Panc1 (cell line): ENCODE measurements around the gene PSORS1C1. TPM values are rescaled to one million over a fixed set of nuclear protein-coding genes. Genes with fewer than 3 reads are reported as not detected.

Experiments
- ATAC-seq: fragments of 200-7000 bp; cut with Tn5 transposase; 2 replicates; pipeline ENCODE4 v1.9.1; 2020; ENCODE audit warnings: mild to moderate bottlenecking, moderate library complexity
- BruUV-seq: library from RNA; stranded (reverse); fragments of 400-500 nt; replicated peaks from 2 replicates; lab custom pipeline; 2021; lab: Mats Ljungman, UMichigan
- CTCF ChIA-PET: fragments of 300-600 bp; sonication (Branson Sonifier 250); formaldehyde crosslinking; loops from one replicate; lab custom pipeline; 2022; ENCODE audit warnings: antibody characterized with exemption; lab: Charles Lee
- POLR2A ChIA-PET: fragments of 300-600 bp; sonication (Branson Sonifier 250); formaldehyde crosslinking; loops from one replicate; lab custom pipeline; 2022; ENCODE audit warnings: antibody characterized with exemption; lab: Charles Lee
- DNase-seq: peaks from one replicate; pipeline ENCODE4 v3.0.0-alpha.2; 2010; ENCODE audit warnings: low read depth, low spot score
- H3K27ac ChIP-seq: 2 replicates; pipeline ENCODE4 v1.5.1; 2011; ENCODE audit warnings: mild to moderate bottlenecking, low read length, inconsistent platforms
- H3K27me3 ChIP-seq: fragments of 200-500 bp; sonication (Bioruptor generic); 2 replicates; pipeline ENCODE4 v1.6.0; 2014; ENCODE audit warnings: low read length, inconsistent platforms; ENCODE audit not compliant: control insufficient read depth, insufficient read depth
- H3K36me3 ChIP-seq: fragments of 200-500 bp; sonication (Bioruptor generic); 2 replicates; pipeline ENCODE4 v1.5.1; 2014; ENCODE audit warnings: inconsistent platforms, mild to moderate bottlenecking, low read length, moderate library complexity; ENCODE audit not compliant: control insufficient read depth, insufficient read depth
- H3K4me1 ChIP-seq: 2 replicates; pipeline ENCODE4 v1.5.1; 2011; ENCODE audit warnings: inconsistent platforms, mild to moderate bottlenecking, low read length, moderate library complexity; ENCODE audit not compliant: control insufficient read depth, insufficient read depth
- H3K4me3 ChIP-seq, 2 experiments: 2 replicates each; pipeline ENCODE4 v1.5.1; 2011 to 2012; ENCODE audit warnings: low read depth in 2 of 2, low read length in 2 of 2, mild to moderate bottlenecking in 2 of 2, inconsistent platforms in 1 of 2, moderate library complexity in 1 of 2
- H3K9me3 ChIP-seq: fragments of 200-500 bp; sonication (Bioruptor generic); 2 replicates; pipeline ENCODE4 v1.5.1; 2014; ENCODE audit warnings: low read depth, mild to moderate bottlenecking, inconsistent platforms, low read length, moderate library complexity; ENCODE audit not compliant: control insufficient read depth, insufficient read depth
- POLR2AphosphoS5 ChIP-seq: IDR thresholded peaks from 2 replicates; pipeline ENCODE4 v1.6.1; 2012; ENCODE audit warnings: mild to moderate bottlenecking, low read depth, low read length, moderate library complexity
- SIN3A ChIP-seq: IDR thresholded peaks from 2 replicates; pipeline ENCODE4 v1.6.1; 2012; ENCODE audit warnings: low read depth, mild to moderate bottlenecking, low read length, moderate library complexity, borderline replicate concordance; ENCODE audit not compliant: insufficient read depth
- TCF7L2 ChIP-seq: IDR thresholded peaks from 2 replicates; pipeline ENCODE4 v1.6.1; 2011; ENCODE audit warnings: mild to moderate bottlenecking, low read depth, low read length, inconsistent platforms
- in situ Hi-C: cut with HindIII; loops from 2 replicates; pipeline ENCODE4 v1.10.0; 2016; ENCODE audit warnings: low sequenced_read_pairs, low pct_unique_long_range_greater_than_20kb
- intact Hi-C: fragments of 100-400 bp; cut with micrococcal nuclease; formaldehyde crosslinking; loops from one replicate; pipeline ENCODE4 v1.10.0; 2022; ENCODE audit not compliant: unreplicated experiment
- total RNA-seq: library from RNA; stranded (reverse); gene quantifications from one replicate; pipeline ENCODE4 v1.2.1, GENCODE V29; 2021; ENCODE audit not compliant: unreplicated experiment
- TF ChIP-seq, protein P1 (sequence below), 2 experiments: IDR thresholded peaks; 2 replicates each; pipeline ENCODE4 v1.6.1; 2011 to 2012; ENCODE audit warnings: low read depth in 2 of 2, control low read depth in 1 of 2, low read length in 1 of 2, mild to moderate bottlenecking in 1 of 2, moderate library complexity in 1 of 2; ENCODE audit not compliant: insufficient read depth in 1 of 2
- TF ChIP-seq, protein P2 (sequence below): fragments of 450-650 bp; IDR thresholded peaks from 2 replicates; pipeline ENCODE4 v1.5.1; 2017; ENCODE audit warnings: mild to moderate bottlenecking

The PSORS1C1 gene
- total RNA-seq, 1 experiment from 2014 or later, result 2.9 TPM

DNA sequence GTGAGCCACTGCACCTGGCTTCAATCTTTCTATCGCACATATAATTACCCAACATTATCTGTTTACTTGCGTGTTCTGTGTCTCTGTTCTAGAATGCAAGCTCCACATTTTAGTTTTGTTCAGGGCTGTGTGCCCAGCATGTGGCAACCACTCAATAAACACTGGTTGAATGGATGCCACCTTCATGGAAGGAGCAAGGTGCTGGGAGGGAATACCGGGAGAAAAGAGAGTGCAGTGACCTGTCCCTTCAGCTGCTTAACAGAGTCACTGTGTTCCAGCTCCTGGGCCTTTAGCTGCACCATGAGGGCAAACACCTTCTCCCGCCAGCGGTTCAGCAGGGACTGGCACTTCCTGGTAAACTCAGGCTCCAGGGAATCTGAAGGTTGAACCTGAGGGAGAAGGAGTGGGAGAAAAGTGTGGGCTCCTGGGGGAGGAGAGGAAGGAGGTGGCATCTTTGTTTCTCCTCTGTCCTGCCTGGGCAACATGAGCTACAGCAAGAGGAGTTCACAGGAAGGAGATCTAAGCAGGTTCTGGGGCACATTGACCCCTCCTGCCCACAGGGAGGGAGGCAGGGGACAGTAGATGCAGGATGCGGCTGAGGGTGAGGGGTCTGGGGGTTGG lies 35.3 kb downstream of the PSORS1C1 start:
- no peak for TF ChIP-seq TCF7L2
- TF ChIP-seq, protein P1, sequence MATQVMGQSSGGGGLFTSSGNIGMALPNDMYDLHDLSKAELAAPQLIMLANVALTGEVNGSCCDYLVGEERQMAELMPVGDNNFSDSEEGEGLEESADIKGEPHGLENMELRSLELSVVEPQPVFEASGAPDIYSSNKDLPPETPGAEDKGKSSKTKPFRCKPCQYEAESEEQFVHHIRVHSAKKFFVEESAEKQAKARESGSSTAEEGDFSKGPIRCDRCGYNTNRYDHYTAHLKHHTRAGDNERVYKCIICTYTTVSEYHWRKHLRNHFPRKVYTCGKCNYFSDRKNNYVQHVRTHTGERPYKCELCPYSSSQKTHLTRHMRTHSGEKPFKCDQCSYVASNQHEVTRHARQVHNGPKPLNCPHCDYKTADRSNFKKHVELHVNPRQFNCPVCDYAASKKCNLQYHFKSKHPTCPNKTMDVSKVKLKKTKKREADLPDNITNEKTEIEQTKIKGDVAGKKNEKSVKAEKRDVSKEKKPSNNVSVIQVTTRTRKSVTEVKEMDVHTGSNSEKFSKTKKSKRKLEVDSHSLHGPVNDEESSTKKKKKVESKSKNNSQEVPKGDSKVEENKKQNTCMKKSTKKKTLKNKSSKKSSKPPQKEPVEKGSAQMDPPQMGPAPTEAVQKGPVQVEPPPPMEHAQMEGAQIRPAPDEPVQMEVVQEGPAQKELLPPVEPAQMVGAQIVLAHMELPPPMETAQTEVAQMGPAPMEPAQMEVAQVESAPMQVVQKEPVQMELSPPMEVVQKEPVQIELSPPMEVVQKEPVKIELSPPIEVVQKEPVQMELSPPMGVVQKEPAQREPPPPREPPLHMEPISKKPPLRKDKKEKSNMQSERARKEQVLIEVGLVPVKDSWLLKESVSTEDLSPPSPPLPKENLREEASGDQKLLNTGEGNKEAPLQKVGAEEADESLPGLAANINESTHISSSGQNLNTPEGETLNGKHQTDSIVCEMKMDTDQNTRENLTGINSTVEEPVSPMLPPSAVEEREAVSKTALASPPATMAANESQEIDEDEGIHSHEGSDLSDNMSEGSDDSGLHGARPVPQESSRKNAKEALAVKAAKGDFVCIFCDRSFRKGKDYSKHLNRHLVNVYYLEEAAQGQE (IDR thresholded peaks at IDR 0.05; ENCODE audit: insufficient read depth in 1 of 2, low read depth in 2 of 2, low read length in 1 of 2), result no peak
- TF ChIP-seq POLR2AphosphoS5, result no peak
- no peak for TF ChIP-seq SIN3A
- TF ChIP-seq, protein P2, sequence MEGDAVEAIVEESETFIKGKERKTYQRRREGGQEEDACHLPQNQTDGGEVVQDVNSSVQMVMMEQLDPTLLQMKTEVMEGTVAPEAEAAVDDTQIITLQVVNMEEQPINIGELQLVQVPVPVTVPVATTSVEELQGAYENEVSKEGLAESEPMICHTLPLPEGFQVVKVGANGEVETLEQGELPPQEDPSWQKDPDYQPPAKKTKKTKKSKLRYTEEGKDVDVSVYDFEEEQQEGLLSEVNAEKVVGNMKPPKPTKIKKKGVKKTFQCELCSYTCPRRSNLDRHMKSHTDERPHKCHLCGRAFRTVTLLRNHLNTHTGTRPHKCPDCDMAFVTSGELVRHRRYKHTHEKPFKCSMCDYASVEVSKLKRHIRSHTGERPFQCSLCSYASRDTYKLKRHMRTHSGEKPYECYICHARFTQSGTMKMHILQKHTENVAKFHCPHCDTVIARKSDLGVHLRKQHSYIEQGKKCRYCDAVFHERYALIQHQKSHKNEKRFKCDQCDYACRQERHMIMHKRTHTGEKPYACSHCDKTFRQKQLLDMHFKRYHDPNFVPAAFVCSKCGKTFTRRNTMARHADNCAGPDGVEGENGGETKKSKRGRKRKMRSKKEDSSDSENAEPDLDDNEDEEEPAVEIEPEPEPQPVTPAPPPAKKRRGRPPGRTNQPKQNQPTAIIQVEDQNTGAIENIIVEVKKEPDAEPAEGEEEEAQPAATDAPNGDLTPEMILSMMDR, result no peak
- ChIA-PET POLR2A (no interaction called here), CTCF (no interaction called here)
- Histone ChIP-seq H3K4me3 (no peak overlapping the region), H3K27ac (no peak overlapping the region), H3K9me3 (no peaks in the 10 kb centered on the region), H3K4me1 (no peaks in the 10 kb centered on the region), H3K27me3 (no peaks in the 10 kb centered on the region), H3K36me3 (0 out of 2 replicates have a peak, but pooled peaks cover 2% of the 10 kb centered on the region)
- intact Hi-C loops (no loop called here), in situ Hi-C loops (no loop called here)
- no peak for ATAC-seq
- DNase-seq, result no peak
- no TSS peak for BruUV-seq

DNA sequence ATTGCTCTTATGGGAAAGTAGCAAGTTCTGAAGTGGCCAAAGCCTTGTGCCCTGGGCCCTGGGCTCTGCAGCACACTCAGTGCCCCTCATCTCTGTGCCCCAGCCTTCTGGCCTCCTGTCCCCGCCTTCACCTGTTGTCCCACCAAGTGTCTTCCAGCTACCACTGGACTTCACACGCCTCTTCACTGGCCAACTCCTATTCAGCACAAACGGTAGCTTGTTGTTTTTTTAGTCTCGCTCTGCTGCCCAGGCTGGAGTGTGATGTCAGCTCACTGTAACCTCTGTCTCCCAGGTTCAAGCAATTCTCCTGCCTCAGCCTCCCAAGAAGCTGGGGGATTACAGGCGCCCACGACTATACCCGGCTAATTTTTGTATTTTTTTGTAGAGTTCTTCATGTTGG lies 38.2 kb downstream of the PSORS1C1 start:
- CTCF ChIA-PET, result no interaction called here
- BruUV-seq, result no TSS peak
- DNase-seq (no peak), ATAC-seq (no peak)
- no peak overlapping the region for H3K27ac ChIP-seq
- POLR2A ChIA-PET, result interaction anchor here (0.6 kb wide), 1 partner anchor 61 kb away, joined by 17 read pairs; no protein-coding TSS in a partner anchor
- H3K36me3 ChIP-seq, result peaks cover 2% of the 10 kb centered on the region; the same call in 1 of the 2 replicates
- intact Hi-C loops, result no loop called here
- H3K4me3 ChIP-seq, result no peak overlapping the region
- no peak for TF ChIP-seq POLR2AphosphoS5
- TF ChIP-seq, protein P2, result no peak
- TF ChIP-seq, protein P1 (IDR thresholded peaks at IDR 0.05; ENCODE audit: insufficient read depth in 1 of 2, low read depth in 2 of 2, low read length in 1 of 2), result no peak
- TF ChIP-seq TCF7L2, result no peak
- TF ChIP-seq SIN3A, result no peak
- no peaks in the 10 kb centered on the region for H3K9me3 ChIP-seq
- no peaks in the 10 kb centered on the region for H3K27me3 ChIP-seq
- H3K4me1 ChIP-seq, result peaks cover 4% of the 10 kb centered on the region; the same call in 1 of the 2 replicates
- in situ Hi-C loops, result no loop called here
